HCT116 (cell line): ENCODE measurements around the gene C13orf46. TPM values are rescaled to one million over a fixed set of nuclear protein-coding genes. Genes with fewer than 3 reads are reported as not detected.

Experiments used
- ATAC-seq: fragments of 200-7000 bp; cut with Tn5 transposase; 2 replicates; pipeline ENCODE4 v1.9.1; 2020; ENCODE audit warnings: mild to moderate bottlenecking, moderate library complexity
- BruUV-seq: library from RNA; stranded (reverse); fragments of 400-500 nt; replicated peaks from 2 replicates; lab custom pipeline; 2021; lab: Mats Ljungman, UMichigan
- CTCF ChIA-PET: fragments of 300-600 bp; sonication (Branson Sonifier 250); formaldehyde crosslinking; loops from one replicate; lab custom pipeline; 2021; ENCODE audit warnings: antibody characterized with exemption; lab: Charles Lee
- POLR2A ChIA-PET: fragments of 300-600, 350-600 bp; sonication (Branson Sonifier 250); formaldehyde crosslinking; loops from one replicate; lab custom pipeline; 2021; ENCODE audit warnings: antibody characterized with exemption; lab: Charles Lee
- RAD21 ChIA-PET, 2 experiments: fragments of 300-600 bp; sonication (Branson Sonifier 250); formaldehyde crosslinking; loops; one replicate each; lab custom pipeline; 2023; ENCODE audit warnings: low total read pairs in 2 of 2; ENCODE audit not compliant: uncharacterized antibody in 2 of 2, unreplicated experiment in 2 of 2, low non-redundant PET in 1 of 2; lab: Charles Lee
- DNase-seq: peaks from one replicate; pipeline ENCODE4 v3.0.0-alpha.2; 2010; ENCODE audit warnings: low read depth, low spot score
- H2AFZ ChIP-seq: fragments of 200-600 bp; shearing (Covaris generic), sonication (generic); 2 replicates; pipeline ENCODE4 v1.6.1; 2017; ENCODE audit warnings: low read depth, mixed run types, mixed read lengths, antibody characterized with exemption, low read length; ENCODE audit not compliant: poor library complexity, severe bottlenecking
- H3K27ac ChIP-seq: 2 replicates; pipeline ENCODE4 v1.5.1; 2012; ENCODE audit warnings: low read depth, low read length
- H3K27me3 ChIP-seq: fragments of 200-600 bp; sonication (generic); 2 replicates; pipeline ENCODE4 v1.6.1; 2016; ENCODE audit warnings: mixed run types, low read length, mixed read lengths; ENCODE audit not compliant: insufficient read depth
- H3K36me3 ChIP-seq, 2 experiments: fragments of 200-500 bp in 1 of 2; fragments of 200-600 bp in 1 of 2; sonication (Bioruptor generic) in 1 of 2; sonication (generic) in 1 of 2; 2 replicates each; pipeline versions ENCODE4 v1.5.1 to v1.6.1; 2014 to 2016; ENCODE audit warnings: low read length in 2 of 2, inconsistent platforms in 1 of 2, mixed read lengths in 1 of 2, mixed run types in 1 of 2; ENCODE audit not compliant: insufficient read depth in 2 of 2, control insufficient read depth in 1 of 2
- H3K4me1 ChIP-seq, 2 experiments: fragments of 200-600 bp in 1 of 2; sonication (generic) in 1 of 2; 2 replicates each; pipeline versions ENCODE4 v1.5.1 to v1.6.1; 2012 to 2017; ENCODE audit warnings: low read length in 2 of 2, inconsistent platforms in 1 of 2, mild to moderate bottlenecking in 1 of 2, mixed read lengths in 1 of 2, mixed run types in 1 of 2, moderate library complexity in 1 of 2; ENCODE audit not compliant: insufficient read depth in 2 of 2, control insufficient read depth in 1 of 2
- H3K4me2 ChIP-seq: fragments of 200-600 bp; sonication (generic); 2 replicates; pipeline ENCODE4 v1.6.1; 2017; ENCODE audit warnings: mixed run types, low read length, mixed read lengths
- H3K4me3 ChIP-seq, 2 experiments: fragments of 200-600 bp in 1 of 2; sonication (generic) in 1 of 2; replicated peaks in 1 of 2; 2 replicates each; pipeline ENCODE4 v1.5.1; 2011 to 2016; ENCODE audit warnings: low read length in 2 of 2, control low read depth in 1 of 2, low read depth in 1 of 2, mild to moderate bottlenecking in 1 of 2, mixed read lengths in 1 of 2, mixed run types in 1 of 2
- H3K79me2 ChIP-seq: fragments of 200-600 bp; sonication (generic); 2 replicates; pipeline ENCODE4 v1.6.1; 2017; ENCODE audit warnings: mild to moderate bottlenecking, mixed run types, low read length, moderate library complexity, mixed read lengths; ENCODE audit not compliant: insufficient read depth
- H3K9ac ChIP-seq: fragments of 200-600 bp; sonication (generic); 2 replicates; pipeline ENCODE4 v1.6.1; 2016; ENCODE audit warnings: low read length, mixed read lengths
- H3K9me2 ChIP-seq: fragments of 200-600 bp; sonication (generic), shearing (Covaris generic); 2 replicates; pipeline ENCODE4 v1.6.1; 2017; ENCODE audit warnings: mixed run types, mild to moderate bottlenecking, moderate library complexity; ENCODE audit not compliant: insufficient read depth
- H3K9me3 ChIP-seq, 2 experiments: fragments of 200-500 bp in 1 of 2; fragments of 200-600 bp in 1 of 2; sonication (Bioruptor generic) in 1 of 2; sonication (generic) in 1 of 2; 2 replicates each; pipeline ENCODE4 v1.6.1; 2014 to 2017; ENCODE audit warnings: low read length in 2 of 2, mixed read lengths in 2 of 2, inconsistent platforms in 1 of 2, low read depth in 1 of 2, mild to moderate bottlenecking in 1 of 2, mixed run types in 1 of 2, moderate library complexity in 1 of 2; ENCODE audit not compliant: control insufficient read depth in 1 of 2, insufficient read depth in 1 of 2
- H4K20me1 ChIP-seq: fragments of 200-600 bp; sonication (generic), shearing (Covaris generic); 2 replicates; pipeline ENCODE4 v1.6.1; 2017; ENCODE audit warnings: mixed run types, mild to moderate bottlenecking, moderate library complexity; ENCODE audit not compliant: insufficient read depth
- CBX3 ChIP-seq: IDR thresholded peaks from 2 replicates; pipeline ENCODE4 v1.6.1; 2012; ENCODE audit warnings: low read depth
- CEBPB ChIP-seq: IDR thresholded peaks from 2 replicates; pipeline ENCODE4 v1.6.1; 2012; ENCODE audit warnings: low read depth
- CTCF ChIP-seq, 3 experiments: fragments of 200-600 bp in 1 of 3; sonication (generic) in 1 of 3; IDR thresholded peaks in 2 of 3; conservative IDR thresholded peaks in 1 of 3; 2 replicates each; pipeline ENCODE4 v1.5.1; 2012 to 2017; ENCODE audit warnings: low read depth in 2 of 3, low read length in 2 of 3, antibody characterized with exemption in 1 of 3, borderline replicate concordance in 1 of 3, control low read depth in 1 of 3, mild to moderate bottlenecking in 1 of 3, mixed read lengths in 1 of 3, mixed run types in 1 of 3, moderate library complexity in 1 of 3; ENCODE audit not compliant: insufficient read depth in 1 of 3
- ELF1 ChIP-seq: IDR thresholded peaks from 2 replicates; pipeline ENCODE4 v1.6.1; 2012; ENCODE audit warnings: low read depth, borderline replicate concordance
- EZH2 ChIP-seq: fragments of 200-600 bp; sonication (generic); IDR thresholded peaks from 2 replicates; pipeline ENCODE4 v1.6.1; 2017; ENCODE audit warnings: antibody characterized with exemption, mixed run types
- JUND ChIP-seq: IDR thresholded peaks from 2 replicates; pipeline ENCODE4 v1.6.1; 2012
- POLR2AphosphoS5 ChIP-seq: IDR thresholded peaks from 2 replicates; pipeline ENCODE4 v1.6.1; 2011; ENCODE audit warnings: mild to moderate bottlenecking, low read depth, low read length, moderate library complexity
- RAD21 ChIP-seq: IDR thresholded peaks from 2 replicates; pipeline ENCODE4 v1.6.1; 2012; ENCODE audit warnings: low read depth, mild to moderate bottlenecking
- REST ChIP-seq: IDR thresholded peaks from 2 replicates; pipeline ENCODE4 v1.6.1; 2012; ENCODE audit warnings: low read depth
- SIN3A ChIP-seq: IDR thresholded peaks from 2 replicates; pipeline ENCODE4 v1.6.1; 2012; ENCODE audit warnings: low read depth
- SRF ChIP-seq: IDR thresholded peaks from 2 replicates; pipeline ENCODE4 v1.6.1; 2012; ENCODE audit warnings: low read depth
- TCF7L2 ChIP-seq: IDR thresholded peaks from 2 replicates; pipeline ENCODE4 v1.7.0; 2011; ENCODE audit warnings: borderline replicate concordance, inconsistent platforms; ENCODE audit not compliant: insufficient read depth, insufficient read length; ENCODE audit errors: extremely low read depth
- ZBTB33 ChIP-seq: IDR thresholded peaks from 2 replicates; pipeline ENCODE4 v1.6.1; 2011; ENCODE audit warnings: mild to moderate bottlenecking, low read length, moderate library complexity; ENCODE audit not compliant: insufficient replicate concordance; ENCODE audit errors: extremely low read depth
- ZFX ChIP-seq: fragments of 450-650 bp; IDR thresholded peaks from 2 replicates; pipeline ENCODE4 v1.6.1; 2017
- intact Hi-C: fragments of 100-400 bp; cut with micrococcal nuclease; formaldehyde crosslinking; loops from 2 replicates; pipeline ENCODE4 v1.10.0; 2022
- total RNA-seq: library from RNA; stranded (reverse); gene quantifications from one replicate; pipeline ENCODE4 v1.2.1, GENCODE V29; 2021; ENCODE audit not compliant: unreplicated experiment

Gene C13orf46
- total RNA-seq, 1 experiment from 2014 or later = 0.93 TPM

- Histone ChIP-seq H3K4me2 (no peak overlapping the region), H3K27ac (no peak overlapping the region), H4K20me1 (no peaks in the 10 kb centered on the region), H3K36me3 (no peaks in the 10 kb centered on the region; a peak in 2 of 4 replicates), H3K4me3 (no peak overlapping the region), H2AFZ (no peak overlapping the region), H3K27me3 (no peaks in the 10 kb centered on the region), H3K79me2 (no peaks in the 10 kb centered on the region), H3K9ac (no peak overlapping the region), H3K9me2 (no peaks in the 10 kb centered on the region), H3K9me3 (no peaks in the 10 kb centered on the region), H3K4me1 (peaks cover 21 to 32% of the 10 kb centered on the region in 2 experiments)
- DNase-seq = no peak
- BruUV-seq = no TSS peak
- POLR2A ChIA-PET = no interaction called here
- no peak for TF ChIP-seq RAD21
- TF ChIP-seq ZFX = no peak
- TF ChIP-seq ZBTB33 = no peak
- no peak for TF ChIP-seq CEBPB
- TF ChIP-seq SIN3A = no peak
- TF ChIP-seq CTCF (IDR thresholded peaks at IDR 0.05 in 2 of 3, conservative IDR thresholded peaks at IDR 0.05 in 1 of 3; ENCODE audit: borderline replicate concordance in 1 of 3, insufficient read depth in 1 of 3, low read depth in 2 of 3, low read length in 2 of 3) = no peak
- TF ChIP-seq POLR2AphosphoS5 = no peak
- no peak for TF ChIP-seq SRF
- TF ChIP-seq ELF1 = no peak
- TF ChIP-seq REST = no peak
- TF ChIP-seq JUND = no peak
- TF ChIP-seq CBX3 = no peak
- no peak for TF ChIP-seq TCF7L2
- TF ChIP-seq EZH2 = no peak
- ATAC-seq = no peak
- CTCF ChIA-PET = no interaction called here
- RAD21 ChIA-PET = no interaction called here
- intact Hi-C loops = no loop called here
Measured at GRCh38 chr13:113978741-113979481, 5.0 kb upstream of the C13orf46 start.
